Activated naive CD8-positive, alpha-beta T cell treated with anti-CD3 and anti-CD28 coated beads, Interleukin-2, amount 50 U/mL, for 24 hours (primary cell): ENCODE results near the gene OR1S2.
"Not testable (repeated sequence)": the region's sequence is repeated elsewhere in the genome, so short reads cannot be mapped to it uniquely, and the experiment has no call there.

Source experiments
- ATAC-seq: fragments of 150-1000 bp; cut with Tn5 transposase; one replicate; pipeline ENCODE4 v1.10.0; 2021
- DNase-seq: peaks from one replicate; pipeline ENCODE4 v3.0.0; 2021
- H3K27ac Mint-ChIP-seq: one replicate; pipeline ENCODE4 v1.8.0; 2021; ENCODE audit warnings: mild to moderate bottlenecking, mixed read lengths
- H3K27me3 Mint-ChIP-seq: one replicate; pipeline ENCODE4 v1.8.0; 2021; ENCODE audit warnings: mixed read lengths
- H3K36me3 Mint-ChIP-seq: one replicate; pipeline ENCODE4 v1.8.0; 2021; ENCODE audit warnings: low read depth, mixed read lengths
- H3K4me1 Mint-ChIP-seq: one replicate; pipeline ENCODE4 v1.8.0; 2021; ENCODE audit warnings: mixed read lengths
- H3K4me3 Mint-ChIP-seq: one replicate; pipeline ENCODE4 v1.8.0; 2021; ENCODE audit warnings: mild to moderate bottlenecking, moderate library complexity, mixed read lengths
- H3K9me3 Mint-ChIP-seq: one replicate; pipeline ENCODE4 v1.8.0; 2021; ENCODE audit warnings: mixed read lengths

Gene OR1S2, protein sequence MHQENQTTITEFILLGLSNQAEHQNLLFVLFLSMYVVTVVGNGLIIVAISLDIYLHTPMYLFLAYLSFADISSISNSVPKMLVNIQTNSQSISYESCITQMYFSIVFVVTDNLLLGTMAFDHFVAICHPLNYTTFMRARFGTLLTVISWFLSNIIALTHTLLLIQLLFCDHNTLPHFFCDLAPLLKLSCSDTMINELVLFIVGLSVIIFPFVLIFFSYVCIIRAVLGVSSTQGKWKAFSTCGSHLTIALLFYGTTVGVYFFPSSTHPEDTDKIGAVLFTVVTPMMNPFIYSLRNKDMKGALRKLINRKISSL

DNA sequence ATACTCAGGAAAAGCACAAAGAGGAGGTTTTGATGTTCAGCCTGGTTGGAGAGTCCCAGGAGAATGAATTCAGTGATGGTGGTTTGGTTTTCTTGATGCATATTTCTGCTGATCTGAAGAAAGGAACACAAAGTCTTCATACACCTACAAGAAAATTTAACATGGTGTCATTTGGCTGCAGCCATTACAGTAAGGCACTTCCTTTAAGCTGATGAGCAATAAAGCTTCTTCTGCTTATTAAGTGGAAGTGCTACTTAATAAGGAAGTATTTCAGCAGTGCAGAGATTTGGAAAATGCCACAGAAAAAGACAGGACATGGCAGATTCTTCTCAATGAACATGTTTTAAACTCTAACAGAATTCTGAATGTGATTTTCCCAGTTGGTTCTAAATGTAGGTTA, at the start of gene OR1S2:
Gene OR1S2 (minus strand): TSS at position 101 of the 400 bp plus-strand sequence. CDS start 0 bp downstream, at position 101.
- H3K4me1 Mint-ChIP-seq = no peaks in the 10 kb centered on the region
- no peak for DNase-seq
- H3K4me3 Mint-ChIP-seq = no peak within 1 kb of the TSS
- no peak within 1 kb of the TSS for H3K27ac Mint-ChIP-seq
- H3K9me3 Mint-ChIP-seq = no peaks in the 10 kb centered on the region
- no peaks in the 10 kb centered on the region for H3K36me3 Mint-ChIP-seq
- H3K27me3 Mint-ChIP-seq = peaks cover 14% of the 10 kb centered on the region
- no peak for ATAC-seq

DNA sequence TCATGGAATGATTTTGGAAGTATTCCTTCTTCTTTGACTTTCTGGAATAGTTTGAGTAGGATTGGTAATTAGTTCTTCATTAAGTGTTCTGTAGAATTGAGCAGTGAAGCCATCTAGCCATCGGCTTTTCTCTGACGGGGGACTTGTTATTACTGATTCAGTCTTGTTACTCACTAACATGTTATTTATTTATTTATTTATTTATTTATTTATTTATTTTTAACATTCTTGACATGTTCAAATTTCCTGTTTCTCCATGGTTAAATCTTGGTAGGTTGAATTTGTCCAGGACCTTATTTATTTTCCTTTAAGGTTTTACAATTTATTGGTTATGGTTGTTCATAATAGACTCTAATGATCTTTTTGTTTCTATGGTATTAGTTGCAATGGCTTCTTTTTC, 40.0 kb upstream of the OR1S2 start:
- Mint-ChIP-seq H3K4me3 (no peak overlapping the region), H3K27me3 (peaks cover 11% of the 10 kb centered on the region), H3K4me1 (no peaks in the 10 kb centered on the region), H3K27ac (no peak overlapping the region), H3K36me3 (no peaks in the 10 kb centered on the region), H3K9me3 (peaks cover 12% of the 10 kb centered on the region)
- ATAC-seq (no peak), DNase-seq (no peak)

DNA sequence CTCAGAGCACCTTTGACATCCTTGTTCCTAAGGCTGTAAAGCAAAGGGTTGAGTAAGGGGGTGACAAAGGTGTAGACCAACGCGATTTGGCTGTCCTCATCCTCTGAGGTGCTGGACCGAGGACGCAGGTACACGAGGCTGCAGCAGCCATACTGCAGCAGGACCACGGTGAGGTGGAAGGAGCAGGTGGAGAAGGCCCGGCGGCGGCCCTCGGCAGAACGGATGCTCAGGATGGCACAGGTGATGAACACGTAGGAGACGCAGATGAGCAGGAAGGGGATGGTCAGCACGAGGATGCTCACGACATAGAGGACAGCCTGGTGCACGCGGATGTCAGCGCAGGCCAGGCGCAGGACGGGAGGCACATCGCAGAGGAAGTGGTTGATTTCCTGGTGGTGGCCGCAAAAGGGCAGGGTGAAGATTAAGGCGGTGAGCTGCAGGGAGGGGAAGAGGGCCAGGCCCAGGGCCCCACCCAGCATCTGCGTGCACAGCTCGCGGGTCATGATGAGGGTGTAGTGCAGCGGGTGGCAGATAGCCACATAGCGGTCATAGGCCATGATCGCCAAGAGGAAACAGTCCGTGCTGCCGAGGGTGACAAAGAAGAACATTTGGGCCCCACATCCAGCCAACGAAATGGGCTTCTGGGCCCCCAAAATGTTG, 24.1 kb upstream of the OR1S2 start:
- Mint-ChIP-seq H3K36me3 (peaks cover 2% of the 10 kb centered on the region), H3K4me3 (no peak overlapping the region), H3K9me3 (no peaks in the 10 kb centered on the region), H3K27me3 (peaks cover 7% of the 10 kb centered on the region), H3K27ac (no peak overlapping the region), H3K4me1 (no peaks in the 10 kb centered on the region)
- no peak for DNase-seq
- no peak for ATAC-seq

DNA sequence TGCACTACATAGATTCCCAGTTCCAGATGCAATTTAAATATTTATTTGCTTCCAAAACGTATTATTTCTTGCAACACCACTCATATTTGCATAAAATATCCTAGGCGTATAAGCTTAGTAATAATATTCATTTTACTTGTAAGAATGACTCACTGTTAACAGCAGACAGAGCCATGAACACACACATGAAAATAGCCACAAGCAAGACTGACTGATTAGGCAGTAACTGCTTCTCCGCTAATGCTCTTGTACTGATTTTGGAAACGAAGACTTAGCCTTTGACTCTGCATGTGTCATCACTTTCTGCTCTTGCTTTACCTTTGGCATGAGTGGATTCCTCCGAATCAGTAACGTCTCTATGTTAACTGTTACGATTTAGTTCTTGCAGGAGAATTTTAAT, 18.8 kb upstream of the OR1S2 start:
- H3K9me3 Mint-ChIP-seq = no peaks in the 10 kb centered on the region
- DNase-seq = no peak
- H3K36me3 Mint-ChIP-seq = no peaks in the 10 kb centered on the region
- no peak overlapping the region for H3K4me3 Mint-ChIP-seq
- H3K27me3 Mint-ChIP-seq = peaks cover 3% of the 10 kb centered on the region
- H3K4me1 Mint-ChIP-seq = no peaks in the 10 kb centered on the region
- ATAC-seq = no peak
- H3K27ac Mint-ChIP-seq = no peak overlapping the region

DNA sequence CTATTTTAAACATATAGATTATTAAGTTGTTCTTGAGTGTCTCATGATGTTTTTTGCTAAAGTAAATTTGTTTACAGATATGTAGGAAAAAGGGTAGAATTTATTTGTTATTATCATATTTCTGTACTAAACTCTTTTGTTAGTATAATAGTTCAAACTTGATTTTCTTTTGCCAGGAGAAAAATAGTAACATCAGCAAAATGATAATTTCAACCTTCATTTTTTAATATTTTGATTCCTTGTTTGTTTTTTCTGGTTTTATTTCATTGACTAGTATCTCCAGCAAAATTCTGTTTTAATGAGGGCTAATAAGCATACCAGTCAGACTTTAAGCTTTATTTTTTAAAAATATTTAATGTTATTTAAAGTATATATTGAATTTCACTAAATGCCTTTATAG, 12.5 kb upstream of the OR1S2 start:
- Mint-ChIP-seq H3K27me3 (no peaks in the 10 kb centered on the region), H3K4me3 (no peak overlapping the region), H3K9me3 (no peaks in the 10 kb centered on the region), H3K36me3 (no peaks in the 10 kb centered on the region), H3K27ac (no peak overlapping the region), H3K4me1 (no peaks in the 10 kb centered on the region)
- DNase-seq (no peak), ATAC-seq (no peak)

DNA sequence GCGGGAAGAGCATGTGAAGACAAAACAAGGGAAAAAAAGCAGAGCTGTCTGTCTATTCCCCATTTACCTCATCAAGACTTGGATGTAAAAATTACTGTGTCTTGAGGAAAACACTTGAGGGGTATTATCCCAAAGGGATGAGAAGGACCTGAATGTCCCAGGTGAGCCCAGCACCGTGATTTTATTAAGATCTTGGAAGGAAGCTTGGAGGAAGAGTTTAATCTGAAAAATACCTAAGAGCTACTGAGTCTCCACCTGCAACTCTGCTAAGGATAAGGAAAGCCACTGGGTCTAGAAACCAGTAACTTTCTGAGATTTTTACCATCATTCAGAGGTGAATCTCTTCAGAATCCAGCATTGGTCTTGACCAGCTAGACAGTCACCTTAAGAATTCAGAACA, 8.5 kb upstream of the OR1S2 start, which contains the start of gene OR1S1:
Gene OR1S1 (plus strand): TSS at position 301 of the 400 bp plus-strand sequence.
- H3K36me3 Mint-ChIP-seq, H3K4me3 Mint-ChIP-seq, H3K27me3 Mint-ChIP-seq: not testable (repeated sequence)

DNA sequence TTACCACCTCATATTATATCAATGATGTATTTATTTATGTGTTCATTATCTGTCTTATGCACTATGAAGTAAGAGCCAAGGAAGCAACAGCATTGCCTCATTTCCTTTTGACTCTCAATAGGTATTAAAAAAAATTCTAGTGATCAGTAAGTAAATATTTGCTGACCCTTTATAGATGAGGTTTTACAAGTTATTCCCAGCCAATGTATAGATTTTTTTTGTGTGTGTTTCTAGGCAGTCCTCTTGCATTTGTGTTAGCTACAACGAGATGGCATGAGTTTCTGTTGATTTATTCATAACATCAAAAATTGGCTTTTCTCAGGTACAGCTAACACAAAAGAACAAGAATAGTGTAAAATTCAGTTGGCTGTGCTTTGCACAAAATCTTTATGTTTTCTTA, 4.7 kb downstream of the OR1S2 start:
- DNase-seq (no peak), ATAC-seq (no peak)
- Mint-ChIP-seq H3K27ac (no peak overlapping the region), H3K9me3 (peaks cover 14% of the 10 kb centered on the region), H3K4me1 (no peaks in the 10 kb centered on the region), H3K36me3 (no peaks in the 10 kb centered on the region), H3K27me3 (peaks cover 10% of the 10 kb centered on the region), H3K4me3 (no peak overlapping the region)

More for the DNA sequence above, 8.5 kb upstream of the OR1S2 start, which contains the start of gene OR1S1:
- not testable (repeated sequence) for H3K9me3 Mint-ChIP-seq, ATAC-seq, H3K4me1 Mint-ChIP-seq, DNase-seq, H3K27ac Mint-ChIP-seq

DNA sequence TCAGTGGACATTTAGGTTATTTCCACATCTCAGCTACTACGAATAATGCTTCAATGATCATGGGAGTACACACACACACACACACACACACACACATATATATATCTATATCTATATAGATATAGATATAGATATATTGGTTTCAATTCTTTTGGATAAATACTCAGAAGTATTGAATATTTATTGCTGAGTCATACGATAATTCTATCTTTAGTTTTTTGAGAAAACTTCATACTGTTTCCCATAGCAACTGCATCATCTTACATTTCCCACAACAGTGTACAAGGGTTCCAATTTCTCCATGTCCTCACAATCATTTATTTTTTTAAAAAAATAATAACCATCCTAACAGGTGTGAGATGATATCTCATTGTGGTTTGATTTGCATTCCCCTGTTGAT, 8.0 kb downstream of the OR1S2 start:
- no peak for ATAC-seq
- no peaks in the 10 kb centered on the region for H3K36me3 Mint-ChIP-seq
- no peak overlapping the region for H3K27ac Mint-ChIP-seq
- no peak for DNase-seq
- no peak overlapping the region for H3K4me3 Mint-ChIP-seq
- no peaks in the 10 kb centered on the region for H3K4me1 Mint-ChIP-seq
- H3K9me3 Mint-ChIP-seq = peaks cover 14% of the 10 kb centered on the region
- no peaks in the 10 kb centered on the region for H3K27me3 Mint-ChIP-seq

DNA sequence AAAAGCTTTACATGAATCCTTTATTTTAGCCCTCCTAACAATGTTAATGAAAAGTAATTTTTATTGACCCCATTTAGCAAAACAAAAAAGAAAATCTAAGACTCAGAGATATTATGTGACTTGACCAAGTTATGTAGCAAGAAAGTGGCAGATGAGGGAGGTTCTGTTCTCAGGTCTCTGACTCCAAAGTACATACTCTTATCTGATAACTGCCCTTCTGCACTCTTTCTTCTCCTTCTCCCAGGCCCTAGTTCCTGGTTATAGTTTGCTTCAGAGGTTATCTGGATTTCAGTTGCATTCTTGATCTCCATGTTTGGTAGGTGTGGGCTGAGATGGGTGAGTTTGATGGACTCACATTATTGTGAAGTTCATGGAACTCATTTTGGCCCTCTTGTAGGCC, 10.6 kb downstream of the OR1S2 start:
- Mint-ChIP-seq H3K36me3 (no peaks in the 10 kb centered on the region), H3K27ac (no peak overlapping the region), H3K9me3 (peaks cover 14% of the 10 kb centered on the region), H3K4me3 (no peak overlapping the region), H3K4me1 (no peaks in the 10 kb centered on the region), H3K27me3 (no peaks in the 10 kb centered on the region)
- ATAC-seq = no peak
- no peak for DNase-seq

DNA sequence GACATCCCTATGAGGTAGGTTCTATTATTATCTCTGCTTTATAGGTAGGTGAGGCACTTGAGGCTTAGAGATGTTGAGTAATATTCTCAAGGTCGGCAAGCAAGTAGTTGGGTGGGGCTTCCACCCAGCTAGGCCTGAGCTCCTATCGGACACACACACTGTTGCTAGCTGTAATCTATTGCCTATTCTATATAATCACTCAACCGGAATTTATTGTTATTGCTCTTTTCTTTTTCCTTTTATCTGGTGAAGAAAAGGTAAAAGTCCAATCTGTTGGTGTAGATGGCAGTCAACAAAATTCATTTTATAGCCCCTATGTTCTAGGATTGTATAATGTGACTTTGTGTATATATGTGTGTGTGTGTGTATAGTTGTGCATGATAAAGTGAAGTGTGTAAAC, 11.7 kb downstream of the OR1S2 start:
- Mint-ChIP-seq H3K4me1 (no peaks in the 10 kb centered on the region), H3K27me3 (no peaks in the 10 kb centered on the region), H3K9me3 (peaks cover 6% of the 10 kb centered on the region), H3K27ac (no peak overlapping the region), H3K36me3 (no peaks in the 10 kb centered on the region), H3K4me3 (no peak overlapping the region)
- DNase-seq (no peak), ATAC-seq (no peak)

DNA sequence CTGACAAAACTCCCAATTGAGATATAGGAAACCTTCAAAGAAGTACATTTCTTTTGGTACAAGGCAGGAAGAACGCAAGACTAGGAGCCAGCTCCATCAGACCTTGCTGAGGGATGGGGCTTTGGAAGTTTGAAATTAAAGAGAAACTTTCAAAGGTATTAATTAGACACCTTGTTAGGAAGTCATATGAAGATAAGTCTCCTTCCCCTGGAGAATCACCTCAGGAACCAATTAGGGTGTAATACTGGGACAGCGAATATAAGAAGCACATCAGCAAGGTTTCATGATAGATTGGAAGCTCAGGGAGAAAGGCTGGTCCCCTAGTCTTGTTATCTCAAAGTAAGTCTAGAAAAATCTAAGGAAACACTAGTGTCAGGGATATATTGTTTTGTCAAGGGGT, 15.2 kb downstream of the OR1S2 start, which contains the start of gene OR9Q2:
Gene OR9Q2 (plus strand): TSS at position 301 of the 400 bp plus-strand sequence. CDS start 1,421 bp downstream, outside the sequence.
- H3K36me3 Mint-ChIP-seq = no peaks in the 10 kb centered on the region
- no peaks in the 10 kb centered on the region for H3K4me1 Mint-ChIP-seq
- ATAC-seq = no peak
- no peaks in the 10 kb centered on the region for H3K9me3 Mint-ChIP-seq
- DNase-seq = no peak
- no peak within 1 kb of the TSS for H3K4me3 Mint-ChIP-seq
- H3K27ac Mint-ChIP-seq = no peak within 1 kb of the TSS
- H3K27me3 Mint-ChIP-seq = no peaks in the 10 kb centered on the region

DNA sequence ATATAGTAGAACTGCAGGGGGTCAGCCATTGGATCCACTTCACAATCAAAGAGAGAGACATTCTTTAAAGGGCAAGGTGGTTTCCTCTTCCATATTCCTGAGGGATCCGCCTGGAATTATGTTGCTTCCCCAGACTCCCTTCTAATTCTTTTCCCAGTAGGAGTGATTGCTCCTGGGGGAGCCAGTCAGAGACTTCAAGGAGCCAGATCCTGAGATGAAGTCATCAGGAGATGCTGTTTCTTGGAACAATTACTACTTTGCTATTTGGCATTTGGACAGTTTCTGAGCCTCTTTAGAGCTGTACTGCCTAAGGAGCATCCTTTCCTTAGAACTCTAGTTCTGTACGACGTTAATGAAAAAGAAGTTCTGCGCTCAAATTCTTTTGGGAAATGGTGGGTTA, 17.0 kb downstream of the OR1S2 start:
- ATAC-seq = no peak
- Mint-ChIP-seq H3K27me3 (no peaks in the 10 kb centered on the region), H3K9me3 (no peaks in the 10 kb centered on the region), H3K4me3 (no peak overlapping the region), H3K27ac (no peak overlapping the region), H3K36me3 (no peaks in the 10 kb centered on the region), H3K4me1 (no peaks in the 10 kb centered on the region)
- DNase-seq = no peak

DNA sequence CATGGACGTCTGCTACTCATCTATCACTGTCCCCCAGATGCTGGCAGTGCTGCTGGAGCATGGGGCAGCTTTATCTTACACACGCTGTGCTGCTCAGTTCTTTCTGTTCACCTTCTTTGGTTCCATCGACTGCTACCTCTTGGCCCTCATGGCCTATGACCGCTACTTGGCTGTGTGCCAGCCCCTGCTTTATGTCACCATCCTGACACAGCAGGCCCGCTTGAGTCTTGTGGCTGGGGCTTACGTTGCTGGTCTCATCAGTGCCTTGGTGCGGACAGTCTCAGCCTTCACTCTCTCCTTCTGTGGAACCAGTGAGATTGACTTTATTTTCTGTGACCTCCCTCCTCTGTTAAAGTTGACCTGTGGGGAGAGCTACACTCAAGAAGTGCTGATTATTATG, 24.3 kb downstream of the OR1S2 start:
- Mint-ChIP-seq H3K27ac (no peak overlapping the region), H3K4me3 (no peak overlapping the region), H3K27me3 (peaks cover 14% of the 10 kb centered on the region), H3K36me3 (no peaks in the 10 kb centered on the region), H3K9me3 (no peaks in the 10 kb centered on the region), H3K4me1 (no peaks in the 10 kb centered on the region)
- no peak for DNase-seq
- ATAC-seq = no peak

DNA sequence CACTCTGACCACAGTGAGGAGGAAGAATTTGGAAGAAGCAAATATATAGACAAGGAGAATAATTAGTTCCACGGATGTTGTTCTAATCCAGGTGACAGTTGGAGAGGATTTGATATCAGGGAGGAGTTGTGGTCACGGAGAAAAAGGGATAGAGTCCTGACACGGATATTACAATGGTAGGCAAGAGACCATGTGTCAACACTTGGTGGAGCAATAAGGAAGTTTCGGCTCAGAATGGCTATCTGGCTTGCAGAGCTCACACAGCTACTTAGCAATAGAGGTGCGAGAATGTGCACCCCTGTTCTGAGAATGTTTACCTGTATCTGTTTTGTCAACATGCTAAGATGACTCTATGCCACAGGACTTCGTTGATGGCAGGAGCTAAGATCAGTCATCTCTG, 25.5 kb downstream of the OR1S2 start:
- Mint-ChIP-seq H3K9me3 (no peaks in the 10 kb centered on the region), H3K4me1 (no peaks in the 10 kb centered on the region), H3K4me3 (no peak overlapping the region), H3K27me3 (peaks cover 14% of the 10 kb centered on the region), H3K27ac (no peak overlapping the region), H3K36me3 (no peaks in the 10 kb centered on the region)
- ATAC-seq = no peak
- DNase-seq = no peak

DNA sequence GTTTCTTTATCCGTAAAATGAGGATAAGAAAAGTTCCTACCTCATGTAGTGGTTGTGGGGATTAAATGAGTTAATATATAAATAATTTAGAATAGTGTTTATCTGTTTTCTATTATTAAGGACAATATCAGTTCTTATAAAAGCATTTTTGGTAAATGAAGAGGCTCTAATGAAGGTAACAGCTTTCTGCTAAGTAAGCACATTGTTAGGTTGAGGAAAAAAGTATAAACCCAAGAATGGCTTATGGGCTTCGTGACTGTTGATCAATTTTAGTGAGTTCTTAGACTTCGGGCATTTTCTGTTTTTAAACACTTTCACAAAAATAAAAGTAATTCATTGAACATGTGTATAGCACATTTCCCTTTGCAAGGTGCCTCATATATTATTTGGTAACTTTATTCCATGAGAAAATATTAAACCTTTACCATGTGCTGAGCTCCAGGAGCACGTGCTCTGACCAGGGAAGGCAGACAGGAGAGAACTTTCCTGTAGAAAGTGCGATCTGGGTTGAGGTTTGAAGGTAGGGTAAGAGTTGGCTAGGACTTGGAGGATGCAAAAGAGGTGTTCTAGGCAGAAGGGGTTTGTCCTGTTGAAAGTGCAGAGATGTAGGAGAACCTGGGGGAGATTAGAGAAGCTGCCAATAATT, 26.4 kb downstream of the OR1S2 start:
- no peak overlapping the region for H3K4me3 Mint-ChIP-seq
- no peak overlapping the region for H3K27ac Mint-ChIP-seq
- H3K27me3 Mint-ChIP-seq = peaks cover 16% of the 10 kb centered on the region
- H3K4me1 Mint-ChIP-seq = no peaks in the 10 kb centered on the region
- H3K9me3 Mint-ChIP-seq = no peaks in the 10 kb centered on the region
- DNase-seq (no peak), ATAC-seq (no peak)
- H3K36me3 Mint-ChIP-seq = no peaks in the 10 kb centered on the region
